Activated B cell treated with CpG ODN at 0.5 μM for 24 hours (primary cell): ENCODE measurements around the gene CDT1. TPM values are rescaled to one million over a fixed set of nuclear protein-coding genes. Genes with fewer than 3 reads are reported as not detected.

Experiments
- ATAC-seq: fragments of 200-7000 bp; cut with Tn5 transposase; one replicate; pipeline ENCODE4 v1.10.0; 2021; ENCODE audit warnings: low read depth, mild to moderate bottlenecking, moderate library complexity
- CTCF ChIA-PET: fragments of 350-600 bp; sonication (Branson Sonifier 250); formaldehyde crosslinking; loops from one replicate; lab custom pipeline; 2021; ENCODE audit warnings: antibody characterized with exemption; lab: Charles Lee
- POLR2A ChIA-PET: fragments of 350-600 bp; sonication (Branson Sonifier 250); formaldehyde crosslinking; loops from one replicate; lab custom pipeline; 2021; ENCODE audit warnings: antibody characterized with exemption; lab: Charles Lee
- DNase-seq: peaks from one replicate; pipeline ENCODE4 v3.0.0; 2022
- H3K27ac Mint-ChIP-seq: one replicate; pipeline ENCODE4 v1.8.0; 2020; ENCODE audit warnings: mixed read lengths
- H3K27me3 Mint-ChIP-seq: one replicate; pipeline ENCODE4 v1.8.0; 2021; ENCODE audit warnings: mixed read lengths
- H3K36me3 Mint-ChIP-seq: one replicate; pipeline ENCODE4 v1.8.0; 2021; ENCODE audit warnings: low read depth, mixed read lengths
- H3K4me1 Mint-ChIP-seq: one replicate; pipeline ENCODE4 v1.8.0; 2021; ENCODE audit warnings: mixed read lengths
- H3K4me3 Mint-ChIP-seq: one replicate; pipeline ENCODE4 v1.8.0; 2020; ENCODE audit warnings: mild to moderate bottlenecking, mixed read lengths
- H3K9me3 Mint-ChIP-seq: one replicate; pipeline ENCODE4 v1.8.0; 2020; ENCODE audit warnings: mixed read lengths
- CTCF ChIP-seq: fragments of 200-600 bp; IDR thresholded peaks from one replicate; pipeline ENCODE4 v1.8.0; 2022; ENCODE audit warnings: antibody characterized with exemption, mild to moderate bottlenecking
- intact Hi-C: fragments of 100-400 bp; cut with micrococcal nuclease; formaldehyde crosslinking; loops from one replicate; pipeline ENCODE4 v1.15.1; 2024
- total RNA-seq: library from RNA; stranded (reverse); gene quantifications from 2 replicates; pipeline ENCODE4 v1.2.3, GENCODE V29; 2022

Gene CDT1
- total RNA-seq, 1 donor from 2014 or later: 4.3 TPM

DNA sequence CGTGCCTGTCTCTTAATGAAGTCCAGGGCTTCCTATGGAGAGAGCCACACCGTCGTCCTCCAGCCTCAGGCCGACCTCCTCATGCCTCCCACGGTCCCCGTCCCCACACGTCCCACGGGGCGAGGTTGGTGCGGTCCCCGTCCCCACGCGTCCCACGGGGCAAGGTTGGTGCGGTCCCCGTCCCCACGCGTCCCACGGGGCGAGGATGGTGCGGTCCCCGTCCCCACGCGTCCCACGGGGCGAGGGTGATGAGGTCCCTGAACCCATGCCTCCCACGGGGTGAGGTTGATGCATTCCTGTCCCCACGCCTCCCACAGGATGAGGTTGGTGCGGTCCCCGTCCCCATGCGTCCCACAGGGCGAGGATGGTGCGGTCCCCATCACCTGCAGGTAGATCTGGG is 32.2 kb downstream of the CDT1 start:
- H3K9me3 Mint-ChIP-seq: no peaks in the 10 kb centered on the region

DNA sequence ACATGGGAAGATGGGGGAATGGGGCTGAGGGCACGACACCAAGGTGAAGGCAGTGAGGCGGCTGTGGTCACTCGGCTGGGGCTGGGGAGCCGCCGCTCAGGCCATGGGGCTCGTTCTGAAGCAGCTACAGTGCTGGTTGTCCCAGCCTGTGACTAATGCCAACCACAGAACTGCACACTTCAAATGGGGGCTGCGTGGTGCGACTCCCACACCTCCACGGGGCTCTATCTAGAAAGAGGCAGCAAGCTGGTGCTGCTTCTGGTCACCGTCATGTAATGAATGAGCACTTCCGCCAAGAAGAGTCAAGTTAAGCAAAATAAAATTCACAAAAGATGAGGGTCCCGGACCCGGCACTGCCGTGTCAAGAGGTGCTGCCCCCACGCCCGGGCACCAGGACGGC is 33.2 kb downstream of the CDT1 start:
- no peaks in the 10 kb centered on the region for H3K9me3 Mint-ChIP-seq
- no peaks in the 10 kb centered on the region for H3K27me3 Mint-ChIP-seq
- ATAC-seq (no peak), DNase-seq (no peak)
- peaks cover 19% of the 10 kb centered on the region for H3K36me3 Mint-ChIP-seq
- ChIA-PET CTCF (no interaction called here), POLR2A (no interaction called here)
- TF ChIP-seq CTCF: no peak
- no peaks in the 10 kb centered on the region for H3K4me1 Mint-ChIP-seq
- intact Hi-C loops: no loop called here
- H3K27ac Mint-ChIP-seq: no peak overlapping the region
- no peak overlapping the region for H3K4me3 Mint-ChIP-seq

More for the DNA sequence above, 32.2 kb downstream of the CDT1 start:
- POLR2A ChIA-PET: no interaction called here
- DNase-seq: no peak
- TF ChIP-seq CTCF: no peak
- H3K4me1 Mint-ChIP-seq: no peaks in the 10 kb centered on the region
- intact Hi-C loops: no loop called here
- no peak overlapping the region for H3K4me3 Mint-ChIP-seq
- H3K27ac Mint-ChIP-seq: no peak overlapping the region
- CTCF ChIA-PET: no interaction called here
- H3K36me3 Mint-ChIP-seq: peaks cover 19% of the 10 kb centered on the region
- no peak for ATAC-seq
- H3K27me3 Mint-ChIP-seq: no peaks in the 10 kb centered on the region

- DNase-seq: no peak
- ATAC-seq: no peak
- no peak overlapping the region for H3K27ac Mint-ChIP-seq
- POLR2A ChIA-PET: no interaction called here
- H3K4me3 Mint-ChIP-seq: no peak overlapping the region
- CTCF ChIA-PET: no interaction called here
- no peak for TF ChIP-seq CTCF
- no peaks in the 10 kb centered on the region for H3K9me3 Mint-ChIP-seq
- peaks cover 22% of the 10 kb centered on the region for H3K36me3 Mint-ChIP-seq
- peaks cover 4% of the 10 kb centered on the region for H3K4me1 Mint-ChIP-seq
- intact Hi-C loops: no loop called here
- H3K27me3 Mint-ChIP-seq: no peaks in the 10 kb centered on the region
Measured at GRCh38 chr16:88837806-88838205, 34.2 kb downstream of the CDT1 start.

GRCh38 chr16:88838566-88838965 is 35.0 kb downstream of the CDT1 start:
- CTCF ChIA-PET: no interaction called here
- Mint-ChIP-seq H3K4me3 (no peak overlapping the region), H3K36me3 (peaks cover 28% of the 10 kb centered on the region), H3K27ac (no peak overlapping the region), H3K4me1 (peaks cover 4% of the 10 kb centered on the region), H3K9me3 (no peaks in the 10 kb centered on the region), H3K27me3 (no peaks in the 10 kb centered on the region)
- ATAC-seq (no peak), DNase-seq (no peak)
- TF ChIP-seq CTCF: no peak
- intact Hi-C loops: no loop called here
- POLR2A ChIA-PET: no interaction called here

GRCh38 chr16:88839026-88839529 is 35.5 kb downstream of the CDT1 start:
- no peak overlapping the region for H3K27ac Mint-ChIP-seq
- no peaks in the 10 kb centered on the region for H3K9me3 Mint-ChIP-seq
- CTCF ChIA-PET: no interaction called here
- H3K4me3 Mint-ChIP-seq: no peak overlapping the region
- peaks cover 4% of the 10 kb centered on the region for H3K4me1 Mint-ChIP-seq
- POLR2A ChIA-PET: no interaction called here
- ATAC-seq (no peak), DNase-seq (no peak)
- H3K36me3 Mint-ChIP-seq: peaks cover 28% of the 10 kb centered on the region
- TF ChIP-seq CTCF: no peak
- H3K27me3 Mint-ChIP-seq: no peaks in the 10 kb centered on the region
- intact Hi-C loops: no loop called here
